GM21717 (cell line): ENCODE results near the gene FLNA.

Experiments used
- ATAC-seq: cut with Tn5 transposase; IDR thresholded peaks from one replicate; pipeline ENCODE4 v1.9.1; 2021; ENCODE audit warnings: mild to moderate bottlenecking, moderate library complexity; ENCODE audit not compliant: unreplicated experiment

The FLNA gene

DNA sequence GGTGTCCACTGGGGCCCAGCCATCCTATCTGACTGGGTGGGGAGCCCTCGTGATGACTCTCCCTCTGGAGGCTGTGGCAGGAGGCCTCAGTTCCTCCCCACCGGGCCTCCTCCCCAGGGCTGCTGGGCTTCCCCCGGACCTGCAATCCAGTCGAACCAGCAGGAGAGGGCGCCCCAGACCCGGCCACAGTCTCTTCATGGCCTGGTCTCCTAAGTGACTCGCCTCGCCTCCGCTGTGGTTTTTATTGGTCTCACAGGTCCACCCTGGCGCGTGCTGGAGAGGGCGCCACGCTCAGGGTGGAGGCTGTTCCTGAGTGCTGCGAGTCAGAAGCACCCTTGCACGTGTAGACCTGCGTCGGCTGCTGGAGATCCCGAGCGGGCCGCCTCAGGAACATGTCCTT lies 30.8 kb downstream of the FLNA start:
- peak; percentile 23 for ATAC-seq

DNA sequence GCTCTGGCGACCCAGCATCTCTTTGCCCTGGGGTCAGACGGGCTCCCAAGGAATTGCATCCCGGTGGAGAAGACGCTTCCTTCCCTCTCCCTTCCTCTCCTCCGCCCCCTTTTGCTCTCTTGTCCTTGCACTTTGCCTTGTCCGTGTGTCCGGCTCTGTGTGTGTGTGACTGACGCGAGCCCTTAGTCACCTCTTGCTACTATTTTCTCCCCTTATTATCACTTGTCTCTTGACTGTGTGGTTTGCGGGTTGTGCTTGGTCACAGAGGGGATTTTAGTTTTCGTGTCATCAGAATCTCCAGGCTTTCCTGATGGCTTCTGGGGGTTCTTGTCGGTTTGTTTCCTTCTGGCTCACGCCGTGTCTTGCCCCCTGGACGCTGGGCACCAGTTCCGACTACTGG lies 31.4 kb downstream of the FLNA start:
- peak; percentile 26 for ATAC-seq

DNA sequence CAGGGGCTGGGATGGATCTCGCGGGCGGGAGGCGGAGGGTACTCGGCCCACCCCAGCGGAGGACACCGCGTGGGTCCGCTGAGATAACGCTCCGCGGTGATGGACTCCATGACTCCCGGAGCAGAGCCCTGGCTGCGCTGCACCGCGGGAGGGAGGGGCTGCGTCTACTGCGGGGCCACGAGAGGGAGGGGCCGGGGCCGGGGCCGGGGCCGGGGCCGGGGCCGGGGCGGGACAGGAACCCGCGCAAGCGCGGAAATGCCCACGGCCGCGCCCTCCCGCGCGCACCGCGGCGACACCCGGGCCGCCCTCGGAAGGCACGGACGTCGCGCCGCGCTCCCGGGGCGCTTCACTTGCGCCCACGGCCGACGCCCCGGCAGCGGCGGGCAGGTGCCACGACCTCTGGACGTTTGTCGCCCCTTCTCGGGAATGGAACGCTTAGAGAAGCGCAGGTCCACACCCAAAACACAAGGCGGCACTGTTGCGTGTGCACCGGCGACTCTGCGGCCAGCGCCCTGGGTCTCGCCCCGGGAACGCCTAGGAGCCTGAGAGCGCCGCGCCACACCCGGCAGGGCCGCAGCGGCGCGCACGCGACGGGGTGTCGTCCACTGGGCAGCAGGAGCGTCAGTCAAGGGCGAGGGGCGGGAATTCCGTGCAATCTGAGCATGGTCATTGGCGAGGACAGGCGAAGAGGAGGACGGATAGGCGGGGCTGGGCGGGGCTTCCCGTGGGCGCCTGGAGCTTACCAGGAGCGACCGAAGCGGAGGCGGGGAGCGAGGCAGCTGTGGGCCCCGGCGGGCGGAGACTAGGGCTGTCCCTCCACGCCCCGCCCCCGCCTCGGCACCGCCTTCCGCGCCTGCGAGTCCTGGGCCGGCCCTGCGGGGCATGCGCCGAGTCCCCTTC lies 32.8 kb downstream of the FLNA start:
- peak; percentile 63 for ATAC-seq

DNA sequence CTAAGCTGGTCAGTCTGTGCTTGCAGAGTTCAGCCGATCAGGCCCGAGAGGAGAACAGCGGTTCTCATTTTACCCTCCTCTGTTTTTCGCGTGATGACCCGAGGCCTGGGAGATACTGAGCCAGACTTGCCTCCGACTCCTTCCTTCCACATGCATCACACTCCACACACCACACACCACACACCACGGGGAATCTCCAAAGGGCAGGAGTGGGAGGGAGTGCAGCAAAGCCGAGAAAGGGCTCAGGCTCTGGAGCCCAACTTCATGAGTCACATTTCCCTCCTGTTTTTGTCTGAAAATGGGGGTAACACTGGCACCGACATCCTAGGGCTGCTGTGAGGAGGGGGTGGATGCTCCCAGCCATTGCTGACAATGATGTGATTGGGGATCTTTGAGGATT lies 39.9 kb downstream of the FLNA start:
- no peak for ATAC-seq

DNA sequence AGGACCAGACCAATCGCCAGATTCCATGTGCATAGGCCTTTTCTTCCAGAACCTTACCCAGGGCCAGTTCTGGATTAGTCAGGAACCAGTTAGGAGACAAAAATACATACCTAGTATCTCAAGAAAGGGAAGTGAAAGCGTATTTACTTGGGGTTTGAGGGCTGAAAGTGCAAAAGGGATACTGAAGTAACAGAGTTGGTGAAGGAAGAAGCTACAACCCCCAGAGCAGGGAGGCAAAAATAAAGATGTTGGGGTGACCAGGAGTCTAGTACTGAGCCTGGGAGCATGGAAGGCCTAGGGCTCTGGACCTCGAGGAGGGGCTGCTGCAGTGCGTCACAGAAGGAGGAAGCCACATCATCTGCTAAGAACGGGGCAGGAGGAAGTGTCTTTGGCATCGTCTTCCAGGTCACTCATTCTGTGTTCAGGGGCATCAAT lies 40.6 kb downstream of the FLNA start:
- ATAC-seq = no peak

DNA sequence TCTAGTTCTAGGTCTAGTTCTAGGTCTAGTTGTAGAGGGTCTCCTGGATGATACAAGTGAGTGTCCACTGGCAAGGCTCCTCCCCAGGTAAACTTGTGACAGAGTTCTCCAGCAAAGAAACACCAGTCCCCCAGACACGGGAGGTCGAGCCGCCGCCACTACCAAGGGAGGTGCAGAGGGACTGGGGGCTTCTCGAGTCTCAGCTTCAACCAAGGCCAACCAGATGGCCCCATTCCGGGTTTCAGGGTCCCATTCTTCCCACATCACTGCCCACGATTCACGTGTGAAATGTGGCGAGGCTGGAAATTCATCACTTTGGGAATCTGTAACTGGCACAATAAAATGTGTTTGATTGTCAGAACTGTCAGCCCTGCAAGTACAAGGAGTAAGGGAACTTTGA lies 41.3 kb downstream of the FLNA start:
- ATAC-seq = no peak

DNA sequence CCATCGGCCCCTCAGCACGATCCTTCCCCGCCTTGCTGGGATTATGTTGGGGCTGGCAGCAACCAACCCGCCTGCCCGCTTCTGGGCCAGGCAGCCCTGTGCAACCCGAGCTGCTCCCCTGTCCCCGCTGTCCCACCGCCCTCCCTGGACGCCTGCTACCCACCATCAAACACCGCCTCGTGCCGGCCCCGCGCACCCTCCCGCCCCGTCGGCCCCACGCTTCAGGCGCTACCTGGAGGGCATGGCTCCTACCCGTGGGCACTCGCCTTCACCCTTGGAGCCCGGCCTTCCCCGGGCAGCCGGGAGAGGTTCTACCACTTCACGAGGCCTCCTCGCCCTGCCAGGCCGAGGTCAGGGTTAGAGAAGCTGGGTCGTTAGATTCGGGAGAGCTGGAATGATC lies 41.9 kb downstream of the FLNA start:
- ATAC-seq = no peak

DNA sequence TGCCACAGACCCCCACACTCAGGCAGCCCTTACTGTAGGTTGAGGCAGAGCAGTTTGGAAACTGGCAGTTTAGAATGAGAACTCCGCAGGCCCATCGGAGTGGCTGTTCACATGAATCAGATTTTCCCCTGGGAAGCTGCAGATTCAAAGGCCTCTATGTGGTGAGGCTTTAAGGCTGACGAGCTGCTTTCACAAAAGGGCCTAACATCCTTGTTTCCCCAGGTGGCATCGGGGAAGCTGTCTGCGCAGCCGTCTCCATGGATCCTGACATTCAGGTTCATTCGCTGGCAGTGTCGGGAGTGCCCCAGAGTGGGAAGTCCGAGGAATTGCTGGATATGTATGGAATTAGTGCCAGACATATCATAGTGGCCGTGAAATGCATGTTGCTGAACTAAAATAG lies 45.1 kb downstream of the FLNA start:
- no peak for ATAC-seq

DNA sequence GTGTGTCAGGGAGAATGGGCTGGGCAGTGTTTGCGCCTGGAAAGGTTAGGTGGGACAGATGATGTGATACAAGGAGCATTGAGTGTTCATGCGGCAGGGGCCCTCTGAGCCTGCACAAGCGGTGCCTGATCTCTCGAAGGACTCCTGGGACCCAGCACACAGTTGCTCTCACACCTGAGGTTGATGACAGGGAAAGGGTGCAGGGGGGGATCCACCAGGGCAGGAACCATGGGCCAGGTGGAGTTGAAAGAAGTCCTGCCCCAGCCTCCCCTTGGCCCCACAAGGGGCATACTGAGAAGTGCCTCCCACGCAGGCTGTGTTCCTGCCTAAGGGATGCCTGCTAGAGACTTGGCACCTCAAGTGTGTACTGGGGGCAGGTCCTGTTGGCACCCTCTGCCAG lies 45.8 kb downstream of the FLNA start:
- ATAC-seq = no peak

DNA sequence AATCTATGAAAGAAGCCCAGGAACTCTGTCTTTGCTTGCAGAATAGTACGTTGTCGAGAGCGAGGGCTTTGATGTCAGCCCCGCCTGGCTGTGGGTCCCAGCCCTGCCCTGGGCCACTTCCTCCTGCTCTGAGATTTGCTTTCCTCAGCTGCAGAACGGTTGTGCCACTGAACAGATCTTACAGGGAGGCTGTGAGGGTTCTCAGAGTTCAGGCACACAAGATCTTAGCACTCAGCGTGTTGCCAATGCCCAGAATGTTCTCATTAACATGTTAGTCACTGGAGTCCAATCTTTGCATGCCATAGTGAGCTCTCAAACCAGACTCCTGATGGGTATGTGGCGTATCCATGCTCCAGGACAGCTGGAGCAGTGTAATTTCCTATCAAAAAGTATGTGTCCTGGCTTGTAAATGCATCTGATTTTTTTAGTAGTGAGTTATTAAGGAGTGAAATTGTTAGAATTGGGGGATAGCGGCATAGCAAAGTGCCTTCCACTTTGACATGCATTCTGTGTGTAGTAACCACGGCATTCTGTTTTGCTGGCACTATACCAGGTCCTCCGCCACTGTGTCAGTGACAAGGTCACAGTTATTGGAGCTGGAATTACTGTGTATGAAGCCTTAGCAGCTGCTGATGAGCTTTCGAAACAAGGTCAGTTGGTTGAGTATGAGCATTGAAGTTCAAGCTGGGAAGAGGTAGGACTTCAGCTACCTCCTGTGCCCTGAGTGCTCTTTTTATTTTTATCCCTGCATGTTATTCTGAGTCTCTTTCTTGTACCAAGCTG lies 47.2 kb downstream of the FLNA start:
- no peak for ATAC-seq

DNA sequence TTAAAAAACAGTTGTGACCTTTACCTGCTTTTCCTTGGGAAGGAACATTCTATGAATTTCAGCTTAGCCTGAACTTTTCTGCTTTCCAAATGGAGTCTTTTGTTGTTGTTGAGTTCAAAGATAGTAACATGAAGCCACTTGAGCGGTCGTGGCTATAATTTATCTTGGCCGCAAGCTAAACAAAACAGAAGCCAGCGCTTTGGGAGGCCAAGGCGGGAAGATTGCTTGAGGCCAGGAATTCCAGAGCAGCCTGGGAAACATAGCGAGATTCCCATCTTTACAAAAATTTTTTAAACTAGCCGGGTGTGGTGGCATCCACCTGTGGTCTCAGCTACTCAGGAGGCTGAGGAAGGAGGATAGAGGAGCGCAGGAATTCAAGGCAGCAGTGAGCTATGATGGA lies 48.9 kb downstream of the FLNA start:
- ATAC-seq = no peak

DNA sequence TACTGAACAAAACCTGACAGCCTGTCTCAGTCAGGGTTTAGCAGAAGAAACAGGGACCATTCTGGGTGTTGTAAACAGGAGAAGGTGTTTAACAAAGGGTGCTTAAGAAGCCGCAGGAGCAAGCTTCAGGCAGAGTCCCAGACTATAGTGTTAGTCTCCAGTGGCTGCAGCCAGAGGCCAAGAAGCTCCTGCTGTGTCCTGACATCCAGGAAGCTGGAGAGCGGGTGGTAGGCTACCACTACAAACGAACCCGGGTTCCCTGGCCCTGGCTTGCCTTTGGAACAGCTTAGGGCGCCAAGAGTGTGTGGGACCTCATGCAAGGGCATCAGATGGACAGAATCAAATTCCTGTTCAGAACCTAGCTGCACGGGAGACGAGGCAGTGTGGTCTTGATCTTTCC lies 50.9 kb downstream of the FLNA start:
- ATAC-seq = no peak

DNA sequence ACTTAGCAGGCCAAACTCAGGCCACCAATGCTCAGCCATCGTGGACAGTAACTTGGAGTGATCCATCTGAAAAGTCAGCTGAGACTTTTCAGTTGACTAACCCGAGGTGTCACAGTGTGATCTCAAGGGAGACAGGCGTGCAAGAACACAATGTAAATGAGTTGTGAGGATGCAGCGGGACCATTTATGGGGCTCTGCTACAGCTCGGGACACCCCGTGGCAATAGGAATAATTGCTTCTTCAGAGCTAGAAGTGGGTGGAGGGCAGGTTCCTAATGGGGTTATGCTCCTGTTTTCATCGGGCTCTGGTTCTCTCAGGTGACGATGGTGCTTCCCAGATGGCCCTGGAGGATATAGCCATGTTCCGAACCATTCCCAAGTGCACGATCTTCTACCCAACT lies 51.5 kb downstream of the FLNA start:
- no peak for ATAC-seq

DNA sequence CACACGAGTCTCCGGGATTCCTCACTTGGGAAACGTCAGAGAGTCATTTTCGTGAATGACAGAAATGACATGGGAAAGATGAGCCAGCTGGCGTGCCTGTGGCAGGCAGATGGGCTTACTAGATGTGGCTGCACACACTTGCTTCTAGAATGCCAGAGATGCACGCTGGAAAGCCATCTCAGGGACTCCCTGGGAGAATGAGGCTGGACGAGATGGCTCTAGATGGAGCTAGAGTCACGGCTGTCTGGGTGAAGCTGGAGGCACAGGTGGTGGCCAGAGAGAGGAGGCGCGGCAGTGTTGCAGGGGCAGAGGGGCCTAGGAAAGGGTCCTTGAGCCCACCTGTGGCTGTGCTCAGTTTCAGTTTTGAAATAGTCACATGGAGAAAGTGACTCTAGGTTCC lies 52.8 kb downstream of the FLNA start:
- ATAC-seq = no peak

DNA sequence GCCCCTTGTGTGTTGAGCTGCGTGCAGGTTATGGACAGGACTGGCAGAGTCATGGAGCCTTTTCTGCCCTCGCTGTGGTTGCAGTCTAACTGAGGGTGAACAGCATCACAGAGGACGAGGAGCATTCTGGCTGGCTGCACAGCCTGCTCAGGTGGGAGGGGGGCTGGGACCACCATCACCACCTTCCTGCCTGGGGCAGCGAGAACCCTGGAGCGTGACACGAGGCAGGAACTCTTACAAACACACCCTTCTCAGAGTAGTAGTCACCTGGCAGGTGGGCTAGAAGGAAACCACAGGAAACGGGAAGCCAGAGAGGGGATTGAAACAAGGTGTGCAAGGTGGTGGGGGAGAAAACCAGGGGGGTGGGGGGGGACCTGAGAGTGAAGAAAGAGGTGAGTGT lies 53.3 kb downstream of the FLNA start:
- no peak for ATAC-seq

DNA sequence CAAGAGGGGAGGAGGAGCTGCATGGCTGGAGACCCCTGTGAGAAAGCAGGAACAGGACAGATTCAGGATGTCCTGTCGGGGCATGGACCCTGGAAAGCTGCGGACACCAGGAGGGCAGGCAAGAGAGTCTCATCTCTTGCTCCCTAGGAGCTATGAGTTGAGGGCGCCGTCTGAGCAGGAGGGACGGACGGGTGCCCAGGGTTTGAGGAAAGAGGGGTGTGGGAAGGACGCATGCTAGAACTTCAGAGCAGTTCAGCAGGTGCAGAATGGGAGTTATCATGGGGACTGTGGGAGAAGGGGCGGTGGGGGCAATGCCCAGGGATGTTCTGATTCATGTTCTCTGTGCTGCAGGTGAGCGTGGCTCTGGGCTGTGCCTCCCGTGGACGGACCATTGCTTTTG lies 54.0 kb downstream of the FLNA start:
- no peak for ATAC-seq

DNA sequence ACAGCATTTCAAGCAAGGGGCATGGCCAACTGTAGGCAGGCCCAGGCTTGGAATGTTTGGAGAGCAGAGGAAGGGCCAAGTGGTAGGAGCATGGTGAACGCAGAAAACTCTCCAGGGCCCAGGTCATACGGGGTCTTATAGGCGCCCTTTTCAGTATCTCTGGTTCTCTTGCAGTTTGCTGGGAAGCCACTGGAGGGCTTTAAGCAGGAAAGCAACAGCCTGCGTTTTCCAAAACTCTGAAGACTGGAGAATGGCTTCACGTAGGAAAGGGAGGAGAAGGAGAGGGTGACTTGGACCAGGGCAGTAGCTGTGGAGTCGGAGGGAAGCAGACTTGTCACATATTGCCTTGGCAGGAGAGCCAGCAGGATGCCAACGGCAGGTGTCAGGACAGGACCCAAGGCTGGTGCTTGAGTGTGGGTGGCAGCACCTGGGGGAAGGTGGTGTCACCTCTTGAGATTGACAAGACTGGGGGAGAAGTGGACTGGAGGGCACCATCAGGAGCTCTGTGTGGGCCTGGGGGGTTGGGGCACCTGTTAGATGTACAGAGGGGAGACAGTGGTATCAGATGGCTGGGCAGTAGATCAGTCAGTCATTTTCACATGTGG lies 56.9 kb downstream of the FLNA start:
- ATAC-seq = no peak

DNA sequence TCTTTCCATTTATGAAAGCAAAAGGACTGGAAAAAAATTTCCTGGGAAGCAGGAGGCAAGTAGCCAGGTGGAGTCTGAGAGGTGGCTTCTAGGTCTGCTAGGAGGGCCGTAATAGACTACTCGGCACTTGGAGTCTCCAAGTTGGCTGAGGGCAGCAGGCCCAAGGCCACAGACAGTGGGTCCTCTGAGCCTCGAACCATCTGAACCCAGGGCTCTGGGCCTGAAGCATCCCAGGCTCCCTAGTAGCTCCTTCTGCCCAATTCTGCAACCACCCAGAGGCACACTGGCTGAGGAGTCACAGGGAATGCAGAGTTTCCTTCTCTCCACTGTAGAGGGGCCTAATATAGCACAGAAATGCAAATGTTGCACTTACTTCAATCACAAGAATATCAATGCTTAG lies 59.0 kb downstream of the FLNA start:
- no peak for ATAC-seq

DNA sequence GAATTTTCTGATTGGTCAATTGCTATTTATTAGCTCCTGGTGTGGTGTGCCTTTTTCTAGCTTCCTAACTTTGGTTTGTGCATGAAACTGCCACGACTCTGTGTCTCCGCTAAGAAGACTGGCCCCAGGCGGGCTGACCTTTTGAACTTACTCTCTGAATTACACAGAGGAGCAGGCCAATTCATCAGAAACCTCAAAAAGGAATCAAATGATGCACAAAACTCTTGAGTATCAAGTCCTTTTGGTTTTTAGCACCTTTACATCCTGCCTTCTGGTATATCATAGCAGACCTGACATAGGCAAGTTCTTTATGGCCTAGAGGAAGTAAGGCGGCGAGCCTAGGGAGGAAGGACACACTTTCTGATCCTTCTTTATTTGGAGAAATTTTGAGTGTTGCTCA lies 61.3 kb downstream of the FLNA start:
- ATAC-seq = no peak

DNA sequence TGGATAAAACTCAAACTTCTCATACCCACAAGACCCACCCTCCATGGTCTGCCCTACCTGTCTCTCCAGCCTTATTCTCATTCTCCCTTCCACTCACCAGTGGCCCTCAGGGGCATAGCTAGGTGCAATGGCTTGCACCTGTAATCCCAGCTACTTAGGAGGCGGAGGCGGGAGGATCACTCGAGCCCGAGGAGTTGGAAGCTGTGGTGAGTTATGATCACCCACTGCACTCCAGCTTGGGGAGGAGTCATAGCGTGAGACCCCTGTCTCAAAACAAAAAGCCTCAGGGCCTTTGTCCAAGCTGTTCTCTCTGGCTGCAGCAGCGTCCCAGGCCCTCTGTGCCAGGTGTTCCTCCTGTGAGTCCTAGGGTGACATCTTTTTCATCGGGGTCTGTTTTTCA lies 62.3 kb downstream of the FLNA start:
- ATAC-seq = no peak

DNA sequence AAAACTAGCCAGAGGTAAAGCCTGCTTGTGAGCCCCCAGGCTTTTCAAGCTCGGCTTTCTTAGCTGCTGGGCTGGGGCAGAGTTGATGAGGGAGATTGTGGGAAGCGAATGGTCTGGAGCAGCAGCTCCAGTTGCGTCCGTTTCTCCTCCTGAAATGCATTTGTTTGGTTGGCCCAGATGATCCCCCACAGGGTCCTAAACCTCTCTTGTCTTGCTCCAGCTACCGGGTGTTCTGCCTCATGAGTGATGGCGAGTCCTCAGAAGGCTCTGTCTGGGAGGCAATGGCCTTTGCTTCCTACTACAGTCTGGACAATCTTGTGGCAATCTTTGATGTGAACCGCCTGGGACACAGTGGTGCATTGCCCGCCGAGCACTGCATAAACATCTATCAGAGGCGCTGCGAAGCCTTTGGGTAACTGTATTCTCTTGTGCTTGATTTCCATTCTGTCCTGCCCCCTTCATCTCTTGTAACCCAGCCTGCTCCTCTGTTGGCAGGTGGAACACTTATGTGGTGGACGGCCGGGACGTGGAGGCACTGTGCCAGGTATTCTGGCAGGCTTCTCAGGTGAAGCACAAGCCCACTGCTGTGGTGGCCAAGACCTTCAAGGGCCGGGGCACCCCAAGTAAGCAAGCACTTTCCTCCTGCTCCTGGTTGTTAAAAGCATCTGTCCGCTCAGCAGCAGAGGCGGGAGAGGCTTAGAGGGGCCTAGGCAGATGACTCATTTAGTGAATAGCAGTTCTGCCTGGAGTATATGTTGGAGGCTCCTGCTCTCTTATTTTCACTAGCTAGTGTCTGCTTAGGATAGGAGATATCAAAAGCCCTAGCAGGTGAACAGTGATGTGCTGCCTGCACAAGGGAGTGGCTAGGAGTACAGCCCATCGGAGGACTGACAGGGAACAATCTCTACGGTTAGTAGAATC lies 63.6 kb downstream of the FLNA start:
- no peak for ATAC-seq
